ACHN (cell line): ENCODE measurements around the gene GTPBP1.

Experiments used
- DNase-seq: peaks from one replicate; pipeline ENCODE4 v3.0.0-alpha.2; 2015
- in situ Hi-C: cut with HindIII; loops from 2 replicates; pipeline ENCODE4 v1.10.0; 2017; ENCODE audit warnings: low sequenced_read_pairs, low pct_ligation_motif_present, low pct_unique_long_range_greater_than_20kb

The GTPBP1 gene

GRCh38 chr22:38751422-38752346, 45.9 kb downstream of the GTPBP1 start:
- in situ Hi-C loops, result no loop called here
- DNase-seq, result no peak

- in situ Hi-C loops, result no loop called here
- no peak for DNase-seq
Measured at GRCh38 chr22:38753948-38754750, 48.4 kb downstream of the GTPBP1 start.

DNA sequence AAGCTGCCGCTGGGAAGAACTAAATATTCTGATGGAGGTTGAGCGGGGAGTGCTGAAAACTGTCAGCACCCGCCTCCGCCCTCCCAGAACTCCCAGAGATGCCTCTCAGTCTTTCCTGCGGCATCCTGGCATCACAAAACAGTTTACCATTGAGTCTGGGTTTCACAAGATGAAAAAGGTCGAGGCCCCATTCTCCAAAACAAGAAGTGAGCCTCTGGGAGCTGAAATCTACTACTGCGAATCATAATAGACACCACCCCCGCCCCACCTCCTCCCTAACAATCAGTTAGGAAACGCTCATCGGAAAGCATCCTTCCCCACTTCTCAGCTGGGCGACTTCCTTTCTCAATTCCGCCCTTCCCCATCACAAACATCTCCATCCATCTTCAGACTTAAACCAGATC, 49.0 kb downstream of the GTPBP1 start:
- in situ Hi-C loops, result no loop called here

GRCh38 chr22:38755155-38755910, 49.6 kb downstream of the GTPBP1 start:
- peak; percentile 81 for DNase-seq
- in situ Hi-C loops, result no loop called here

More for the DNA sequence above, 49.0 kb downstream of the GTPBP1 start:
- no peak for DNase-seq

GRCh38 chr22:38755911-38756532, 50.3 kb downstream of the GTPBP1 start, which contains the start of gene SUN2:
TSS of gene SUN2 (minus strand) at chr22:38755998. CDS start at chr22:38752628, 3,370 bp downstream.
- in situ Hi-C loops, result no loop called here
- DNase-seq, result peak; percentile 74

DNA sequence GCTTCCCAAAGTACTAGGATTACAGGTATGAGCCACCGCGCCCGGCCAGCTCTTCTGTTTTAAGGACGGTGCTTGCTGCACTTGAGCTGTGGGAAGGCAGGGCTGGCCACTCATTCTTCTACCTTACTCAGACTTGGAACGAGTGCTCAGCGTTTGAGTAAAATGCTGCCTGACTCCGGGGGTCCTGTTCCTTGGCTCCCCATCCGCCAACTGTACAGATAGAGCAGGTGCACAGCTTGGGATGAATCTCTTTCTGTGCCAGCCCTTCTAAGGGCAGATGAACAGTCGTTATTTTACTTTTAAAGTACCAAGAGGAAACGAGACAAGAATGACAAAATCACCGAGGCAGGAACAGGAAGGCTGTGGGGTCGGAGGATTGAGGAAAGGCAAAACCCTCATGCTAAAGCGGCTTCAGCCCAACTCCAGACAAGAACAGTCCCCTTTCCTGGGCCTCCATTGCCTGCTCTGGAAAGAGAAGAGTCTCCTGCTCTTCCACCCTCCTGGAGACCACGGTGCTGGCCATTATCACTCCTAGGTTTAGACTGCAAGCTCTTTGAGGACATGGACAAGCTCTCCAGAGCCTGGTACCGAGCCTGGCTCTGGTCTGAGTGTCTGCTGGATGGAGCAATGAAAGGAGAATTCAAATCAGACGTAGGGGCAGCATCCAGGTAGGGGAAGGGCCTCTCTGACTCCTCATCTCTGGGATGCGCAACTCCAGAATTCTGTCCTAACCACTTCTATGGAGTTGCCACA, 51.1 kb downstream of the GTPBP1 start:
- in situ Hi-C loops, result no loop called here
- no peak for DNase-seq

DNA sequence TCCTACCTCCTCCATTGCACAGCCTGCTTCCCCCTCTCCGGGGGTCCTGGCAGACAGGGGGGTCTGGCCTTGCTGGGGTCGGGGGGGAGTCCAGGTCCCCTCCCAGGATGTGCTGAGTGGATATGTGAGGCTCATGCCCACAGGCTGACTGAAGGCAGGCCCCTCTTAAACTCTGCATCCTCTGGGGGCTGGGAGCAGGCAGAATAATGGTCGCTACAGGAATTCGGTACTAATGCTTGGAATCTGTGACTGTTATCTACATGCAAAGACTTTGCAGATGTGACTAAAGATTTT, 51.7 kb downstream of the GTPBP1 start:
- no peak for DNase-seq
- in situ Hi-C loops, result no loop called here

- in situ Hi-C loops, result no loop called here
- no peak for DNase-seq
Measured at GRCh38 chr22:38758276-38758945, 52.7 kb downstream of the GTPBP1 start.

DNA sequence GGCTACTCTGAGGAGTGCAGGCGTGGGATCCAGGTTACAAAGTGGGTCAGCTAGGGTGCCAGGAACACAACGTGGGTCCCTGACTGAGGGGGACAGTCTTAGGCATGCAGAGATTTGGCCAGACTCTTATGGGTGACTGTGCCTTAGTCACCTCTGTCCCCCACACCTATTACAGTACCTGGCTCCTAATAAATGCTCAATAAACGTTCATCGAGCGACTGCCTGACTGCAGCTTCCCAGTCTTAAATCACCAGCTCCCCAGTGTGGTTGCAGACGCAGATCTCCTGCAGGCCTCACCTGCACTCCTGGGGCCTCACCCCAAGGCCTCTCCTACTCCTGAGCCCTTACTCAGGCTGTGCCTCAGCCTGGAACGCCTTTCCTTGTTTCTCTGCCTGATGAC, 53.3 kb downstream of the GTPBP1 start:
- no peak for DNase-seq
- in situ Hi-C loops, result no loop called here

- in situ Hi-C loops, result no loop called here
- no peak for DNase-seq
Measured at GRCh38 chr22:38760477-38761201, 54.9 kb downstream of the GTPBP1 start.

GRCh38 chr22:38761202-38762162, 55.7 kb downstream of the GTPBP1 start:
- DNase-seq, result no peak
- in situ Hi-C loops, result no loop called here

DNA sequence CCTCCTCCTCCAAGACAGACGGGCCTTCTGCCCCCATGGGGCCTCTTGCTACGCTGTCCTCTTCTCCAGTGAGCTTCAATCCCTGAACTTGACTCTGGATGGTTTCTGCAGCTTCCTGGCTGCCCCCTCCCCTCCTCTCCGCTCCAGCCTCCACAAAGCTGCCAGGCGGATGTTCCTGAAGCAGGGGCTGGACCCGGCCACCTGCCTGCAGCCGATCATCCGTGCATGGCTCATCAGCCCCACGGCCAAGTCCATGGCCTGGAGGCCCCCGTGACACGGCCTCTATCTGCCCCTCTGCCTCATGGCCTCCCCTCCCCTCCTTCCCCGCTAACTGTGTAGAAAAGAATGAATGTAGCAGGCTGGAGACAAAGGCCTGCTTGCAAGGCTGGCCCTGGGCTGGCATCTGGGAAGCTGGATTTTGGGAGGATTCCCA, 56.8 kb downstream of the GTPBP1 start:
- in situ Hi-C loops, result no loop called here
- DNase-seq, result no peak

DNA sequence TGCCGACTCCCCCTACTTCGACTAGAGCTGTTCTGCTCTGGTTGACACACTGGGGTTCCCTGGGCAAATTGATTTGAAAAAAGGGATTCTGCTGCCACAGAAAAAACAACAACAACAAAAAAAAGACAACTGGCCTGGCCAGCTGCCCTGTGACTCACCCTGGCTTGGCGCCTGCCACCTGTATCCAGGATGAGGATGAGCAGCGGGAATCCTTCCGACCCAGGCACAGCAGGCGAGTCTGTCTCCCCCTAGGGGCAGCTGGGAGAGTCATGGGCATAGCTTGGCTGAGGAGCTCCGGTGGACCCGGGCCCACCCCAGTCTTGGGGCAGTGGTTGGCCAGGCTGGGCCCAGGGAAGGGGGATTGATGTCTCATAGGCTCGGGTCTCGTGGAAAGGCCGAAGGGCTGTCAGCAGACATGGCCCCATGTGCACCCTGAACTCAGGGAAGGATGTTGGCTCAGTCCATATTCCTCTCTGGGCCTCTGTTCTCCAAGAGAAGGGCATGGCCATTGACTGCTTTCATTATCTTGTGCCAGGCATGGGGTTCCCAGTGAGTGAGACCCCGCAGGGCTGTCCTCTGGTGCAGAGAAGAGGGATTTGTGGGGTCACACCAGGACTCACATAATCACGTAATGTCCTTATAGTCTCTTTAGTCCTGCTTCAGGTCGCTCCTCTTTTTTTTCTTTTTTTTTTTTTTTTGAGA, 60.5 kb downstream of the GTPBP1 start:
- in situ Hi-C loops, result no loop called here
- peak; percentile 71 for DNase-seq

DNA sequence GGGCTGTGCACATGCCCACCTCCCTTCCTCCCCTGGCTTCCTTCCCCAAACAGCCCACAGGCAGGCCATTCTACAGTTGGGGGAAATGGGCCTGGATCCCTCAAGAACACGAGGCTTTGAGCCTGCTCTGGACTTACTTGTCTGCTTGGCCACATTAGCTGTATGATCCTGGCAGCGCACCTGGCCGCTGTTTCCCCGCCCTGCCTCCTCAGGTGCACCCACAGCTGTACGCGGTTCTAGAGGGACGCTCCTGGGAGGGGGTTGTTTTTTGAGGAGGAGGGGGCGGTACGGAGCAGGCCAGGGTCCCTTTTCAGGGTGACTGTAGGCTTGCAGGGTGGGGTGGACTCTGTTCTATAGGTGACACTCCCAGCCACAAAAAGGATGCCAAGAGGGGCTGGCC, 61.6 kb downstream of the GTPBP1 start:
- no peak for DNase-seq
- in situ Hi-C loops, result no loop called here

DNA sequence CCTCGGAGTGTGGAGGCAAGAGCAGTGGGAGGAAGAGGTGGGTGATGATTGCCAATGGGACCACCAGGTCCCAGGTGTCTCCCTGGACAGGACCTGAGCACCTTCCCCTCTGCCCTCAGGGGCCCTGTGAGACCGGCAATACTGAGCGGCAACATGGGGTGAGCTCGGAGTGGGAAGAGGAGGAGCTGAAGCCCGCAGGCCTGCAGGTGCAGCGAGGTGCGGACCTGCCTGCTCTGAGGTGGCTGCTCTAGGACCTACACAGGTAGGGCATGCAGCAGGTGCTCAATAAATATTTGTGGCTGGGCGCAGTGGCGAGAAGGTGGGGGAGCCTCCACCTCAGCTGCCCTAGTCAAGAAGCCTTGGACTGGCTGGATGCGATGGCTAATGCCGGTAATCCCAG, 62.3 kb downstream of the GTPBP1 start:
- in situ Hi-C loops, result no loop called here

More for the DNA sequence above, 62.3 kb downstream of the GTPBP1 start:
- no peak for DNase-seq
